ENCODE results near the gene RGS7BP. TPM values are rescaled to one million over a fixed set of nuclear protein-coding genes. Genes with fewer than 3 reads are reported as not detected.

Gene RGS7BP
- total RNA-seq, 1 donor from 2014 or later = 0.43 TPM

DNA sequence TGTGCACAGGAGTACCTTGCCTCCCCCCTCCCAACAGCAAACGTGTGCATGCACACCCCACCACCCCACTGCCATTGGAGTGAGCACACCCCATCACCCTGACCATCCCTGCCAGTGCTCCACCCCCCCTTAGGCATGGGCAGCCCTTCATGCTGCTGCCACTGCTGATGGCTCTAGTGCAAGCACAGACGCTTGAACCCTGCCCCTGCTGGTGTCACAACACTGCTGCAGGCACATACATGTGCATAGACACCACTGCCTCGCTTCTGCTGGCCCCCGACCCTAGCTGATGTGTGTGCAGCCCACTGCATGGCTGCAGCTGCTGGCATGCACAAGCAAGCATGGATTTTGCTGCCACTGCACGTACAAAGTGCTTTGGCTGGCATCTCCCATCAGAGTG, 16.0 kb upstream of the RGS7BP start:
- H3K4me1 Mint-ChIP-seq = no peaks in the 10 kb centered on the region
- H3K36me3 Mint-ChIP-seq = no peaks in the 10 kb centered on the region
- H3K27me3 Mint-ChIP-seq (ENCODE audit: insufficient read depth, low read depth) = peaks cover under 1% of the 10 kb centered on the region

DNA sequence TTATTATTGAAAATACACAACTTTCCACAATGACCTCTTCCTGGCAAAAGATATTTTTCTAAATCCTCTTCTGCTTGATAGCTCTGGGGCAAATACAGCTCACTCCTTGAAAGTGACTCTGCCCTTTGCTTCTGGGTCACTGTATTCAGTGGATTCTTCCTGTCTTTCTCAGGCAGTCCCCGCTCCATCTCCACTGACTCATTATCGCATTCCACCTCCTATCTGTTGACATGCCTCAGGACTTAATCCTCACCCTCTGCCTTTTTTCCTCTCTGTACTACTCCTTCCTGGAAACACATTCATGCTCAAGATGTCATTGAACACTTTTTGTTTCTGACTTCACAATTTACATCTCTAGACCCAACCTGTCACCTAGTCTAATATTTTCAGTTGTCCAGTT, 8.4 kb upstream of the RGS7BP start:
- no peak overlapping the region for H3K9ac ChIP-seq
- H2AFZ ChIP-seq (replicated peaks) = no peak overlapping the region
- no peak overlapping the region for H3K4me3 ChIP-seq
- H3K4me2 ChIP-seq = no peak overlapping the region
- no peaks in the 10 kb centered on the region for H3K9me3 ChIP-seq (ENCODE audit: low read depth)
- Mint-ChIP-seq H3K4me3 (no peak overlapping the region), H3K9me3 (no peaks in the 10 kb centered on the region), H3K27me3 (ENCODE audit: insufficient read depth, low read depth) (peaks cover 2% of the 10 kb centered on the region), H3K4me1 (peaks cover 16% of the 10 kb centered on the region), H3K27ac (no peak overlapping the region), H3K36me3 (no peaks in the 10 kb centered on the region)
- no peak overlapping the region for H3K27ac ChIP-seq
- no peaks in the 10 kb centered on the region for H3F3A ChIP-seq (ENCODE audit: low read depth)
- no peaks in the 10 kb centered on the region for H3K4me1 ChIP-seq
- TF ChIP-seq CTCF (IDR thresholded peaks at IDR 0.05) (no peak), EZH2 (IDR thresholded peaks at IDR 0.05) (no peak), EZH2phosphoT487 (IDR thresholded peaks at IDR 0.05) (no peak)
- H3K27me3 ChIP-seq = peaks cover 6% of the 10 kb centered on the region
- peak; percentile 41 for DNase-seq (ENCODE audit: low spot score)
- H4K20me1 ChIP-seq (ENCODE audit: low read depth) = no peaks in the 10 kb centered on the region
- H3K36me3 ChIP-seq = no peaks in the 10 kb centered on the region
- no peaks in the 10 kb centered on the region for H3K79me2 ChIP-seq (ENCODE audit: low read depth)

More for the DNA sequence above, 16.0 kb upstream of the RGS7BP start:
- Histone ChIP-seq H3K36me3 (no peaks in the 10 kb centered on the region), H4K20me1 (ENCODE audit: low read depth) (no peaks in the 10 kb centered on the region), H3K9ac (no peak overlapping the region), H3K4me3 (no peak overlapping the region), H3K79me2 (ENCODE audit: low read depth) (no peaks in the 10 kb centered on the region), H3K4me2 (no peak overlapping the region), H3K9me3 (ENCODE audit: low read depth) (no peaks in the 10 kb centered on the region), H3K4me1 (no peaks in the 10 kb centered on the region), H3F3A (ENCODE audit: low read depth) (no peaks in the 10 kb centered on the region), H2AFZ (replicated peaks) (no peak overlapping the region), H3K27me3 (no peaks in the 10 kb centered on the region), H3K27ac (no peak overlapping the region)
- H3K9me3 Mint-ChIP-seq = peaks cover 3% of the 10 kb centered on the region
- TF ChIP-seq EZH2phosphoT487 (IDR thresholded peaks at IDR 0.05) (no peak), CTCF (IDR thresholded peaks at IDR 0.05) (no peak)
- DNase-seq (ENCODE audit: low spot score) = no peak
- H3K4me3 Mint-ChIP-seq = no peak overlapping the region
- H3K27ac Mint-ChIP-seq = no peak overlapping the region

DNA sequence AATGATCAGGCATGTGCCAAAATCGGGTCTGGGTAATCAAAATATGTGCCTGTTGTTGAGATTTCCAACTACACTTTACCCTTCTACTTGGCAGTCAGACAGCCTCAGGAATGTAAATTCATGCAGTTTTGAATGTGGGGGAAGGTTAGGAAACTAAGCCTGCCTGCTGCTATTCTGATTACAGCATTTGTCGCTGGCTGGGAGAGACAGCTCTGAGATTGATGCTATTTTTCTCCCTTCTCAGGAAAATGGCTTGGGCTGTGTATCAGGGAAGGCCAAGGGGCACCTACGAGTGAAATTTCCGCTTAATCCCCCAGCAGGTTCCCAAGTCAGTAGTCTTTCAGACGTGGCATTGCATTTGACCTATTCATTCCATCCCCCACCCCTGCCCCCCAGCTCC, 3.6 kb upstream of the RGS7BP start:
- Mint-ChIP-seq H3K4me1 (peaks cover 31% of the 10 kb centered on the region), H3K27me3 (ENCODE audit: insufficient read depth, low read depth) (peaks cover 17% of the 10 kb centered on the region), H3K9me3 (no peaks in the 10 kb centered on the region), H3K27ac (no peak overlapping the region), H3K36me3 (no peaks in the 10 kb centered on the region), H3K4me3 (no peak overlapping the region)
- Histone ChIP-seq H3K4me2 (no peak overlapping the region), H3F3A (ENCODE audit: low read depth) (peaks cover 16% of the 10 kb centered on the region), H4K20me1 (ENCODE audit: low read depth) (no peaks in the 10 kb centered on the region), H3K79me2 (ENCODE audit: low read depth) (no peaks in the 10 kb centered on the region), H3K4me1 (peaks cover 8% of the 10 kb centered on the region), H3K27ac (no peak overlapping the region), H3K4me3 (no peak overlapping the region), H3K9me3 (ENCODE audit: low read depth) (no peaks in the 10 kb centered on the region), H3K9ac (no peak overlapping the region), H3K27me3 (peaks cover 54% of the 10 kb centered on the region), H2AFZ (replicated peaks) (no peak overlapping the region), H3K36me3 (no peaks in the 10 kb centered on the region)
- TF ChIP-seq CTCF (IDR thresholded peaks at IDR 0.05) = no peak
- TF ChIP-seq EZH2phosphoT487 (IDR thresholded peaks at IDR 0.05) = no peak
- TF ChIP-seq EZH2 (IDR thresholded peaks at IDR 0.05) = no peak
- DNase-seq (ENCODE audit: low spot score) = no peak
